CD14-positive monocyte (primary cell): ENCODE data around the gene GPRIN1. TPM values are rescaled to one million over a fixed set of nuclear protein-coding genes. Genes with fewer than 3 reads are reported as not detected.

ENCODE experiments used
- DNase-seq, 3 donors: peaks; one replicate each; pipeline ENCODE4 v3.0.0-alpha.2; 2011 to 2022
- H2AFZ ChIP-seq: 2 replicates; pipeline ENCODE4 v1.6.0; 2012; ENCODE audit warnings: mild to moderate bottlenecking, low read depth, low read length, inconsistent platforms; ENCODE audit not compliant: insufficient read depth, poor library complexity, severe bottlenecking
- H3K27ac ChIP-seq, 2 donors: 1 replicate in 1 of 2; 2 replicates in 1 of 2; pipeline ENCODE4 v1.5.1; 2012 to 2013; ENCODE audit warnings: low read length in 2 of 2, control low read depth in 1 of 2, inconsistent platforms in 1 of 2, low read depth in 1 of 2, mild to moderate bottlenecking in 1 of 2
- H3K27me3 ChIP-seq, 2 donors: one replicate each; pipeline versions ENCODE4 v1.6.0 to v1.6.1; 2011 to 2013; ENCODE audit warnings: low read length in 2 of 2; ENCODE audit not compliant: control insufficient read depth in 2 of 2, insufficient read depth in 2 of 2
- H3K36me3 ChIP-seq, 2 donors: replicated peaks in 1 of 2; 1 replicate in 1 of 2; 2 replicates in 1 of 2; pipeline versions ENCODE4 v1.5.1 to v1.6.1; 2012 to 2013; ENCODE audit warnings: low read length in 2 of 2, control low read depth in 1 of 2, inconsistent platforms in 1 of 2, mild to moderate bottlenecking in 1 of 2; ENCODE audit not compliant: insufficient read depth in 2 of 2, control insufficient read depth in 1 of 2
- H3K4me1 ChIP-seq, 2 donors: 1 replicate in 1 of 2; 2 replicates in 1 of 2; pipeline versions ENCODE4 v1.5.1 to v1.6.1; 2012 to 2013; ENCODE audit warnings: low read length in 2 of 2, control low read depth in 1 of 2, inconsistent platforms in 1 of 2, mild to moderate bottlenecking in 1 of 2, moderate library complexity in 1 of 2; ENCODE audit not compliant: insufficient read depth in 2 of 2, control insufficient read depth in 1 of 2
- H3K4me2 ChIP-seq: replicated peaks from 2 replicates; pipeline ENCODE3; 2012; ENCODE audit warnings: low read length, moderate library complexity, mild to moderate bottlenecking; ENCODE audit not compliant: poor library complexity, severe bottlenecking; ENCODE audit errors: extremely low read depth
- H3K4me3 ChIP-seq, 3 experiments: fragments of 200-600 bp in 1 of 3; sonication (generic) in 1 of 3; replicated peaks in 1 of 3; 1 replicate in 2 of 3; 2 replicates in 1 of 3; pipeline ENCODE4 v1.5.1; 2011 to 2013; ENCODE audit warnings: low read length in 3 of 3, mild to moderate bottlenecking in 3 of 3, control low read depth in 2 of 3, low read depth in 2 of 3, inconsistent platforms in 1 of 3, moderate library complexity in 1 of 3
- H3K79me2 ChIP-seq: 2 replicates; pipeline ENCODE4 v1.6.0; 2012; ENCODE audit warnings: mild to moderate bottlenecking, control low read depth, inconsistent platforms, low read length, moderate library complexity; ENCODE audit not compliant: insufficient read depth
- H3K9ac ChIP-seq: 2 replicates; pipeline ENCODE4 v1.6.0; 2017; ENCODE audit warnings: low read length, mild to moderate bottlenecking; ENCODE audit not compliant: insufficient read depth, poor library complexity, severe bottlenecking
- H3K9me3 ChIP-seq, 2 donors: replicated peaks in 1 of 2; 1 replicate in 1 of 2; 2 replicates in 1 of 2; pipeline versions ENCODE4 v1.5.1 to v1.6.1; 2012 to 2013; ENCODE audit warnings: low read length in 2 of 2, control low read depth in 1 of 2; ENCODE audit not compliant: control insufficient read depth in 1 of 2, insufficient read depth in 1 of 2
- H4K20me1 ChIP-seq: 2 replicates; pipeline ENCODE4 v1.6.0; 2012; ENCODE audit warnings: mild to moderate bottlenecking, low read length, control low read depth, moderate library complexity; ENCODE audit not compliant: insufficient read depth
- H3K27ac Mint-ChIP-seq, 7 donors: one replicate each; pipeline ENCODE4 v1.8.0; 2020; ENCODE audit warnings: mild to moderate bottlenecking in 7 of 7, mixed read lengths in 7 of 7, moderate library complexity in 6 of 7, inconsistent platforms in 2 of 7
- H3K27me3 Mint-ChIP-seq, 3 donors: one replicate each; pipeline ENCODE4 v1.8.0; 2021 to 2022; ENCODE audit warnings: low read depth in 3 of 3, mild to moderate bottlenecking in 3 of 3, mixed read lengths in 3 of 3, moderate library complexity in 3 of 3, inconsistent platforms in 1 of 3
- H3K36me3 Mint-ChIP-seq, 2 donors: one replicate each; pipeline ENCODE4 v1.8.0; 2020; ENCODE audit warnings: mixed read lengths in 2 of 2, inconsistent platforms in 1 of 2, mild to moderate bottlenecking in 1 of 2
- H3K4me1 Mint-ChIP-seq: one replicate; pipeline ENCODE4 v1.8.0; 2020; ENCODE audit warnings: mild to moderate bottlenecking, mixed read lengths
- H3K4me3 Mint-ChIP-seq, 2 donors: one replicate each; pipeline ENCODE4 v1.8.0; 2020; ENCODE audit warnings: mild to moderate bottlenecking in 2 of 2, mixed read lengths in 2 of 2, moderate library complexity in 1 of 2
- H3K9me3 Mint-ChIP-seq, 7 donors: one replicate each; pipeline ENCODE4 v1.8.0; 2020 to 2022; ENCODE audit warnings: mixed read lengths in 7 of 7, mild to moderate bottlenecking in 6 of 7, moderate library complexity in 6 of 7, inconsistent platforms in 2 of 7
- WGBS: methylation state at CpG from one replicate; pipeline ENCODE4 v1.1.5; 2013; ENCODE audit warnings: missing lambda C conversion rate; ENCODE audit not compliant: insufficient coverage; 5-methylcytosine and 5-hydroxymethylcytosine counted together
- intact Hi-C, 2 donors: fragments of 100-400 bp; cut with micrococcal nuclease; formaldehyde crosslinking; loops; one replicate each; pipeline versions ENCODE4 v1.15.0 to v1.15.1; 2023
- polyA plus RNA-seq, 3 donors: library from polyadenylated mRNA; depleted of rRNA in 1 of 3; unstranded in 2 of 3; stranded (reverse) in 1 of 3; fragments of 300-500 nt in 2 of 3; fragments of >200 nt in 1 of 3; fragmentation: Illumina TruSeq in 2 of 3; gene quantifications; 1 replicate in 2 of 3; 2 replicates in 1 of 3; pipeline ENCODE4 v1.2.3, GENCODE V29; 2012 to 2021
- TF ChIP-seq, protein P1 (sequence below): fragments of 200-600 bp; IDR thresholded peaks from one replicate; pipeline ENCODE4 v1.8.0; 2022; ENCODE audit warnings: antibody characterized with exemption, mild to moderate bottlenecking

The GPRIN1 gene
- polyA plus RNA-seq, 3 donors, result 0.05 to 0.30 (median 0.13) TPM

DNA sequence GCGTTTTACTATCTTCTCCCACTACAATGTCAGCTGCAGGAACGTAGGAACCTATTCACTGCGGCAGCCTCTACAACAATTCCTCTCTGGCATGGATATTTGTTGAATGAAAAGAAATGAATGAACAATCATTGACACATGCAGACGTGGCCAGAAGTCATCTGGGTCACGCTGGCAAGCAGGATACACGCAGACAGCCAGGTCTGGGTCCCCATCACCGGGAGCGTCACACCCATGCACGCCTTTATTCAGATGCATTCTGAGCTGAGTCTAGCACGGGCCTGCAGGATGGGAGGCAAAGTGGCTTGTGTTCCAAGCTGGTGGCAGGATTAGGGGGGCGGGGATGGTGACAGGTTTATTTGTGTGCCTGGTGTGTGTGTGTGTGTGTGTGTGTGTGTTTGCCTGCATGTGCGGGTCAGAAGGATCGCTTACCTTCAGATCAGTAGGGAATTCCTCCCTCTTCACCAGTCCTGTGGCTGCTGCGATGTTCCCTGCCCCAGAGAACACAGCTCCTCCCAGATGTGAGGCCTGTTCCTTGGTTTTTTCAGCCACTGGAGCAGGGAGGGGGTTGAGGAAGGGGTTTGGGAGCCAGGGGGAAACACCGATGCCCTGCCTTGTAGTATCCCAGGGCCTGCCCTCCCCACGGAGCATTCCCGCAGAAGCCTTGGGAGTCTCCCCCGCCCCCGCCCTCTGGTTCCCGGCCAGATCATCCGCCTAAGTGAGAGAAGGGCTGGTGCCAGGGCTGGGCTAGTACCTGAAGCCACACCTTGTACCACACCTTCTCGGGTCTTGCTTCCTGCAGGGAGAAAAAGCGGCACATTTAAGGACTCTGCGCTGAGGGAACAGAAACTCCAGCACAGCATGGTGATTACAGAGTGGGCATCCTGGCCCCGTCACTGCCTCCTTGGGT lies 16.3 kb upstream of the GPRIN1 start:
- DNase-seq, result no peak
- peaks cover 24 to 74% of the 10 kb centered on the region in 2 donors for H3K27me3 ChIP-seq
- no peak overlapping the region for H3K4me2 ChIP-seq

DNA sequence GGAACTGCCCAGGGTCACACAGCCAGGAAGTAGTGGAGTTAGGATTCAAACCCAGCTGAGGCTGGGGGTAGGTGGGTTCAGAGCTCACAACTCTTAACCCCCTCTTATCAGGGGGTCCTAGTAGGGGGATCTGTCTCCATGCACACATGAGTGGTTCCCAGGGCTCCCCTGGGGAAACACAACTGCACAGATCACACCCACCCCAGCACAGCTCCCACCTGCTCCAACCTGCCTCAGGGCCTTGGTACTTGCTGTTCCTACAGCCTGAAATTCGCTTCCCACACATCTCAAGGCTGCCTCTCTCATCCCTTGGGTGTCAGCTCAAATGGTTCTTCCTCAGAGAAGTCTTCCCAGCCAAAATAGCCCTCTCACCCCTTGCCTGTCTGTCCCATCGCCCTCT lies 15.6 kb upstream of the GPRIN1 start:
- intact Hi-C loops, result no loop called here
- peaks cover 50 to 76% (median 68%) of the 10 kb centered on the region in 3 donors for H3K27me3 Mint-ChIP-seq
- Histone ChIP-seq H3K27ac (no peak overlapping the region), H4K20me1 (no peaks in the 10 kb centered on the region), H3K4me1 (peaks cover 5 to 11% of the 10 kb centered on the region in 2 donors), H3K4me2 (no peak overlapping the region), H2AFZ (no peak overlapping the region), H3K9me3 (peaks cover 0 to 9% of the 10 kb centered on the region in 2 donors), H3K27me3 (peaks cover 22 to 74% of the 10 kb centered on the region in 2 donors), H3K4me3 (no peak overlapping the region), H3K9ac (no peak overlapping the region), H3K36me3 (no peaks in the 10 kb centered on the region), H3K79me2 (no peaks in the 10 kb centered on the region)
- peaks cover 2% of the 10 kb centered on the region in 2 donors for H3K36me3 Mint-ChIP-seq
- H3K4me3 Mint-ChIP-seq, result no peak overlapping the region
- peaks cover 8% of the 10 kb centered on the region for H3K4me1 Mint-ChIP-seq
- no peak for DNase-seq
- 95% methylated on average over 2 of the region's 2 CpGs for WGBS
- TF ChIP-seq, protein P1, sequence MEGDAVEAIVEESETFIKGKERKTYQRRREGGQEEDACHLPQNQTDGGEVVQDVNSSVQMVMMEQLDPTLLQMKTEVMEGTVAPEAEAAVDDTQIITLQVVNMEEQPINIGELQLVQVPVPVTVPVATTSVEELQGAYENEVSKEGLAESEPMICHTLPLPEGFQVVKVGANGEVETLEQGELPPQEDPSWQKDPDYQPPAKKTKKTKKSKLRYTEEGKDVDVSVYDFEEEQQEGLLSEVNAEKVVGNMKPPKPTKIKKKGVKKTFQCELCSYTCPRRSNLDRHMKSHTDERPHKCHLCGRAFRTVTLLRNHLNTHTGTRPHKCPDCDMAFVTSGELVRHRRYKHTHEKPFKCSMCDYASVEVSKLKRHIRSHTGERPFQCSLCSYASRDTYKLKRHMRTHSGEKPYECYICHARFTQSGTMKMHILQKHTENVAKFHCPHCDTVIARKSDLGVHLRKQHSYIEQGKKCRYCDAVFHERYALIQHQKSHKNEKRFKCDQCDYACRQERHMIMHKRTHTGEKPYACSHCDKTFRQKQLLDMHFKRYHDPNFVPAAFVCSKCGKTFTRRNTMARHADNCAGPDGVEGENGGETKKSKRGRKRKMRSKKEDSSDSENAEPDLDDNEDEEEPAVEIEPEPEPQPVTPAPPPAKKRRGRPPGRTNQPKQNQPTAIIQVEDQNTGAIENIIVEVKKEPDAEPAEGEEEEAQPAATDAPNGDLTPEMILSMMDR, result no peak
- peaks cover 0 to 9% (median 2%) of the 10 kb centered on the region in 7 donors for H3K9me3 Mint-ChIP-seq
- H3K27ac Mint-ChIP-seq, result no peak overlapping the region

More for the DNA sequence above, 16.3 kb upstream of the GPRIN1 start:
- peaks cover 0 to 5% of the 10 kb centered on the region in 2 donors for H3K4me1 ChIP-seq
- H2AFZ ChIP-seq, result no peak overlapping the region
- H3K9ac ChIP-seq, result no peak overlapping the region
- 85% methylated on average over 14 of the region's 25 CpGs for WGBS
- Mint-ChIP-seq H3K27ac (peak overlapping the region in 2 of 7 donors; percentile 38 to 62), H3K36me3 (peaks cover 0 to 4% of the 10 kb centered on the region in 2 donors), H3K9me3 (peaks cover 0 to 6% (median 4%) of the 10 kb centered on the region in 7 donors), H3K27me3 (peaks cover 50 to 76% (median 68%) of the 10 kb centered on the region in 3 donors), H3K4me1 (peaks cover 8% of the 10 kb centered on the region), H3K4me3 (peak overlapping the region in 1 of 2 donors; percentile 39)
- H3K36me3 ChIP-seq, result no peaks in the 10 kb centered on the region
- H3K9me3 ChIP-seq, result peaks cover 0 to 9% of the 10 kb centered on the region in 2 donors
- H4K20me1 ChIP-seq, result no peaks in the 10 kb centered on the region
- no peak overlapping the region for H3K27ac ChIP-seq
- no peaks in the 10 kb centered on the region for H3K79me2 ChIP-seq
- no peak overlapping the region for H3K4me3 ChIP-seq
- intact Hi-C loops, result no loop called here
- TF ChIP-seq, protein P1, result no peak
